GM12872 (cell line): ENCODE data around the gene SETBP1.

Source experiments
- TF ChIP-seq, protein P1 (sequence below): IDR thresholded peaks from 3 replicates; pipeline ENCODE4 v1.5.1; 2011; ENCODE audit warnings: low read depth, mild to moderate bottlenecking, low read length, moderate library complexity; ENCODE audit not compliant: insufficient read depth

SETBP1 gene

DNA sequence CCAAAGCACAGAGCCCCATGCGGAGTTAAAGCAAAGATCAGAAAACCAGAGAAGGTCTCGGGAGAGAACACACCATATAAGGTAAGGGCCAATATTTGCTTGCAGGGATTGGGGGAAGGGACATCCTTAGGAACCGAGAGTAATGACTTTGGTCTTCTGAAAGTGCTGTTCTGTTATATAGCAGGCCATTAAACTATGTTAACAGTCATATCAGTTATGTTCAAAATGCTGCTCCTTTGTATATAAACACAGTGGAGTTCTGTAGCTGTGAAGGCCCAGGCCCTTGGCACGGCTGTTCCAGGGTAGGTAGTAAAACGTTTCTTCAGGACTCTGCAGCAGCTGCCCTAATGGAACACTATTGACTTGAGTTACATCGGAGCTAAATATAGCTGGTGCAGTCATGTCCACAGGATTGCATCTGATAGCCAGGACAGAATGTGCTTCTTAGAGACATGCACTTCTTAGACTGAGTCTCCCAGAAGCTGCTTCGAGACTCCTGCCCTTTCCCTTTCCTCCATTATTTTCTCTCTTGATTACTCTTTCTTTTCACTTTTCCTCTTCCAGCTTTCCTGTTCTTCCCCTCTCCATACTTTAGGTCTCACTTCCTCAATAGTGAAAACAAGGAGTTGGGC is 122.4 kb downstream of the SETBP1 start:
- TF ChIP-seq, protein P1, sequence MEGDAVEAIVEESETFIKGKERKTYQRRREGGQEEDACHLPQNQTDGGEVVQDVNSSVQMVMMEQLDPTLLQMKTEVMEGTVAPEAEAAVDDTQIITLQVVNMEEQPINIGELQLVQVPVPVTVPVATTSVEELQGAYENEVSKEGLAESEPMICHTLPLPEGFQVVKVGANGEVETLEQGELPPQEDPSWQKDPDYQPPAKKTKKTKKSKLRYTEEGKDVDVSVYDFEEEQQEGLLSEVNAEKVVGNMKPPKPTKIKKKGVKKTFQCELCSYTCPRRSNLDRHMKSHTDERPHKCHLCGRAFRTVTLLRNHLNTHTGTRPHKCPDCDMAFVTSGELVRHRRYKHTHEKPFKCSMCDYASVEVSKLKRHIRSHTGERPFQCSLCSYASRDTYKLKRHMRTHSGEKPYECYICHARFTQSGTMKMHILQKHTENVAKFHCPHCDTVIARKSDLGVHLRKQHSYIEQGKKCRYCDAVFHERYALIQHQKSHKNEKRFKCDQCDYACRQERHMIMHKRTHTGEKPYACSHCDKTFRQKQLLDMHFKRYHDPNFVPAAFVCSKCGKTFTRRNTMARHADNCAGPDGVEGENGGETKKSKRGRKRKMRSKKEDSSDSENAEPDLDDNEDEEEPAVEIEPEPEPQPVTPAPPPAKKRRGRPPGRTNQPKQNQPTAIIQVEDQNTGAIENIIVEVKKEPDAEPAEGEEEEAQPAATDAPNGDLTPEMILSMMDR, result no peak

DNA sequence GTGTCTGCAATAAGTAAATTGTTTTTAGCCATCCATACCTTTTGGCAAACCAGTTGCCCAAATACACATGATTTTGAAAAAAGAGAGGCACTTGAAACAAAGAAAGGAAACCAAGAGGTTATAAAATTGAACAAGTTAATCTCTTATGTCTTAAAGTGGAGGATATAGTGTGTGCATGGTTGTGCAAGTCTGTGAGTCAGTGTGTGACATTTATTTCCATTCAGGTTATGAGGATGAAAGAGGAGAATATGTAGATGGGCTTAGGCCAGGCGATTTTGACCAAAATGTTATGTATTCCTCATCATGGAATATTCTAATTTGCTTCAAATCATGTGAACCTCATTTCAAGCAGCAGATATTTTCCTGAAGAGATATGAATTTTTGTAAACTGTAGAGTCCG is 123.3 kb downstream of the SETBP1 start:
- TF ChIP-seq, protein P1, result no peak

DNA sequence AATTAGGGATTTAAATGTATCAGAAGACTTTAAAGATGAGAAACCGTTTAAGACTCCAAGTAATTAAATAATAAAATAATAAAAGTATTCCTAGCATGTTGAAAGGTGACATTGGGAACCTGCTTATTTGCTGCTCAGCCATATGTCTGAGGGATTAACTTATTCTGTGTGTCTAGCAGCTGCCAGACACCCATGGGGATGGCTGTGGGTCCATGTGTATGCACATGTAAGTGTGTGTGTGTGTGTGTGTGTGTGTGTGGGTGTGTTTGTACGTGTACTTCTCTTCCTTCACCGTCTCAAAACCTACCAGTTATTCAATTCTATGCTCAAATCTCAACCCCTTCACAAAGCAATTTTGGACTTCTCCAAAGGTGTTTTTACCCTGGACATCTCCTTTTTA is 124.5 kb downstream of the SETBP1 start:
- TF ChIP-seq, protein P1, result no peak

DNA sequence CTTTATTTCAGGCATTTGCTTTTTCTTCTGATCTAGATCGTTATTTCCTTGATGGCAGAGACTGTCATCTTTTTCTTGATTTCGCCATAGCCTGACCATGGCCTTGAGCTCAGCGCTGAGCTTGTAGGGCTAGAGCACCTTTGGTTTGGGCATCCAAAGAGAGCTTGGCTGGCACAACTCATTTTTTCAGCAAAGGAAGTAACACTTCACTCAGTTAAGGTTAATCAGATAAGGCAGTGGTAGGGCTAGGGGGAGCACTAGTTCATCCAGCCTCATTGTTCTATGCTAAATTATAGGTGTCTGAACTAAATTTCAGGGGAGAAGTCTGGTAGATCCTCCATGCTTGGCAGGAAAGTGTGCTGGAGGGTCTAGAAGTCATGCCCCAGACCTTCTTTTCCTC is 125.0 kb downstream of the SETBP1 start:
- TF ChIP-seq, protein P1, result no peak

DNA sequence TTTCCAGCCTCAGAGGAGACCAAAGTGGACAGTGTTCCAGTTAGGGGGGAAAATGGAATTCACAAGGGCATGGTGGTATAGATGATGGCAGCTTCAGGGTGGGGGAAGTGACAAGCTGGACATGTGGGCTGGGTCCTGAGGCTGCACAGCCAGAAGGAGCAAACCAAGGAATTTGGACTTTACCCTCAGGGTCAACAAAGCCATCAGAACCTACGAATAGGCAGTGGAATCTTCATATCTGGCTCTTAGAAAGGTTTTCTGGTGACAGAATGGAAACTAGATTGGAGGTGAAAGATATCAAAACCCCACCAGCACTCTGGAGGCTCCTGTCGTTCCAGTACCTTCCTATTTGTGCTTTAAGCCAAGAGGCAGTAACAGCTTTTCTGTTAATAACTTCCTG is 127.1 kb downstream of the SETBP1 start:
- TF ChIP-seq, protein P1, result no peak

DNA sequence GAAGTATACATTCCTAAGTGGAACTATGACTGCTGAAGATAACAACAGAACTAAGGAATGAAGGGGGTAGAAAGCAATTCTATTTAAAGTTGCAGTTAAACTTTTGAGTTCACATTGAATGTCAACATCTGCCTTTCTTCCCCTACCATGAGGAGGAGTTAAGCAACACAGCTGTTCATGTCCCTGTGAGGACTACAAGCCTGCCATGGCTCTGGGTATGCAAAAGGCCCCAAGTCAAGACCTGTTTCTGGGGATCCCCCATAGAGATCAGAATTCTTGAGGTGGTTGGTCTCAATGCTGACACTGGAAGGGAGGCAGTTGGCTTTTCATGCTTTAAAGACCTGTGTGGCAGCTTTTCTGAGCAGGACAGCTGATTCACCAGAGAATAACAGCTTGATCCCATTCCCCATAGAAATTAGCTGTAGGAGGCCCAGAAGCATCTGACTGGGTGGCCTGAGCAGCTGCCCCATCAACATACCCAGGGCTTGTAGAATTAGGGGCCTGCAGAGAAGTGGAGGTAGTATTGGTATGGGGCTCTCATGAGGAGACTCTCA is 131.0 kb downstream of the SETBP1 start:
- TF ChIP-seq, protein P1, result no peak

DNA sequence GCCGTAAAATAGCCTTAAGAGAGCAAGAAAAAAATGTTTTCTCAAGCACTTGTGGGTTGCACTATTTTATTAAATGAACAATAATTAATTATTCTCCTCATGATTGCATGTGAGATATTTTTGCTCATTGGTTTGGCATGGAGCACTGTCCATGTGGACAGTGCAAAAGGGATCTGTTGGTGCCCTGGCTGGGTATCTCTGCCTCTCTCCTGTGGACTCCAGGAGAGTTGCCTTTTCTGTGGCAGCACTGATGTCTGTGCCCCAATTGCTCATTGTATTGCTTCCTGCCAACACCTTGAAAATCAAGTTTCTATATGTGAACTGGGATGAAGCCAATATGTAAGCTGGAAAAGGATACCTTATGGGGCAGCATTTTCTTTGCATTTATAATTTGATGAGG is 131.7 kb downstream of the SETBP1 start:
- TF ChIP-seq, protein P1, result no peak

DNA sequence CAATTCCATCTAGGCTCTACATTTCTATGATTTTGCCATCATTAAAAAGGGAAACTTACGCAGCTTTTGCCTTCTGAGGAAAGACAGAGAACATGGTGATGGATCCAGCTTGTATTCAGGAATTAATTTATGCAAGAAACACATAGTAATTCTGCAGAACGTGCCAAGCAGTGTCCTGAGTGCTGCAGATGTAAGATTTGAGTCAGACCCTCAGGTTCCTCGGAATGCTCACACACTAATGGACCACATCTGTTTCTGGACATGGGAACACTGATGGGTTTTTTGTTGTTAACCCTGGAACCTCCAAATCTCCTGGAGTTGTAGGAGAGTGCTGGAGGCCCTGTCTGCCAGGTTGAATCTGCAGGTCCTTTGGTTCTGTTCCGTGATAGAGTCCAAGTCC is 132.9 kb downstream of the SETBP1 start:
- TF ChIP-seq, protein P1, result no peak
